Sigmoid colon (tissue), 4 donors: Measurements from ENCODE around the gene SLX1B.
"Not testable (repeated sequence)": the region's sequence is repeated elsewhere in the genome, so short reads cannot be mapped to it uniquely, and the experiment has no call there.

Source experiments
- POLR2AphosphoS5 ChIP-seq, 4 donors: sonication (generic); formaldehyde crosslinking; IDR thresholded peaks; one replicate each; pipeline ENCODE4 v1.6.1; 2017; ENCODE audit warnings: antibody characterized with exemption in 4 of 4
- TF ChIP-seq, protein P1 (sequence below), 4 experiments: fragments of 450-650 bp in 3 of 4; fragments of 200-600 bp in 1 of 4; IDR thresholded peaks; one replicate each; pipeline ENCODE4 v1.5.1; 2016 to 2019; ENCODE audit warnings: antibody characterized with exemption in 4 of 4, mild to moderate bottlenecking in 3 of 4, moderate library complexity in 2 of 4

DNA sequence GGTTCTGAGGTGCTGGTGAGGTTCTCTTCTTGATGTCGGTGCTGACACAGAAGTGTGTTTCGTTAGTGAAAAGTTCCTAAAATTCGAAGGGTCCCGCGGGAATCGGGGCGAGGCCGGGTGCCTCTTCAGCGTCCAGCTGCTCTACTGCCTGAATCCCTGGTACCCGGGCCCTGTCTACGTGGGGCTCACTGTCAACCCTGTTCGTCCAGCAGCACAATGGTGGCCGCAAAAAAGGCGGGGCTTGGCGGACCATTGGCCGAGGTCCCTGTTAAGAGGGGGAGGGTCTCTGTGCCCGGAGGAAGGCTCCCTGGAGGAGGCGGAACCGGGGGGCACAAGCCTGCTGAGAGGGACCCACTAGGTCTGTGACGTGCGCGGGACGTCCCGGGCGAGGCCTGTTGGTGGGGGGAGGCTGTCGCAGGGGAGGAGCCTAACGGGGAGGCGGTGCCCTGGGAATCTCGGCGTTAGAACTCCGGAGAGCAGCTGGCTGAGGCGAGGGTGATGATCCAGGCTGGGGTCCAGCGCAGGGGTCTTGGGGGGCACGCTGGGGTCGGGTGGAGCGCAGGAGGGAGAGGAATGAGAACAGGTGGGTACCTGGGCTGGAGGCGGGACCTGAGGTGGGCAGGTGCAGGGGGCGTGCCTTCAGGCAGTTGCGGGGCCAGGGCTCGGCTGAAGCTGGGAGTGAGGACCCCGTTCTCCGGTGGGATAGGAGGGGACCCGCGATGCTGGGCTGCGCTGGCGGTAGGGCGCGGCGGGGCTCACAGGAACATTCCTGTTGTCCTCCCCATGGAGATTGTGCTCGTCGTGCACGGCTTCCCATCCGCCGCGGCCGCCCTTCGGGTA, 11.9 kb downstream of the SLX1B start:
- TF ChIP-seq, protein P1, sequence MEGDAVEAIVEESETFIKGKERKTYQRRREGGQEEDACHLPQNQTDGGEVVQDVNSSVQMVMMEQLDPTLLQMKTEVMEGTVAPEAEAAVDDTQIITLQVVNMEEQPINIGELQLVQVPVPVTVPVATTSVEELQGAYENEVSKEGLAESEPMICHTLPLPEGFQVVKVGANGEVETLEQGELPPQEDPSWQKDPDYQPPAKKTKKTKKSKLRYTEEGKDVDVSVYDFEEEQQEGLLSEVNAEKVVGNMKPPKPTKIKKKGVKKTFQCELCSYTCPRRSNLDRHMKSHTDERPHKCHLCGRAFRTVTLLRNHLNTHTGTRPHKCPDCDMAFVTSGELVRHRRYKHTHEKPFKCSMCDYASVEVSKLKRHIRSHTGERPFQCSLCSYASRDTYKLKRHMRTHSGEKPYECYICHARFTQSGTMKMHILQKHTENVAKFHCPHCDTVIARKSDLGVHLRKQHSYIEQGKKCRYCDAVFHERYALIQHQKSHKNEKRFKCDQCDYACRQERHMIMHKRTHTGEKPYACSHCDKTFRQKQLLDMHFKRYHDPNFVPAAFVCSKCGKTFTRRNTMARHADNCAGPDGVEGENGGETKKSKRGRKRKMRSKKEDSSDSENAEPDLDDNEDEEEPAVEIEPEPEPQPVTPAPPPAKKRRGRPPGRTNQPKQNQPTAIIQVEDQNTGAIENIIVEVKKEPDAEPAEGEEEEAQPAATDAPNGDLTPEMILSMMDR (IDR thresholded peaks at IDR 0.05), result not testable (repeated sequence)
- TF ChIP-seq POLR2AphosphoS5 (IDR thresholded peaks at IDR 0.05), result not testable (repeated sequence)
